T-helper 2 cell treated with Interferon-gamma antibody and Interleukin-4, amounts not matched to agents 100 ng/mL and 5 ng/mL, for 36 hours (primary cell): ENCODE results near the gene IFT81. TPM values are rescaled to one million over a fixed set of nuclear protein-coding genes. Genes with fewer than 3 reads are reported as not detected.

ENCODE experiments used
- intact Hi-C: fragments of 100-400 bp; cut with micrococcal nuclease; formaldehyde crosslinking; loops from one replicate; pipeline ENCODE4 v1.15.1; 2023
- total RNA-seq: library from RNA; stranded (reverse); gene quantifications from 2 replicates; pipeline ENCODE4 v1.2.3, GENCODE V29; 2022

Gene IFT81
- total RNA-seq, 1 donor from 2014 or later = 1.2 TPM

GRCh38 chr12:110149086-110149660 is 25.0 kb downstream of the IFT81 start:
- intact Hi-C loops = no loop called here

DNA sequence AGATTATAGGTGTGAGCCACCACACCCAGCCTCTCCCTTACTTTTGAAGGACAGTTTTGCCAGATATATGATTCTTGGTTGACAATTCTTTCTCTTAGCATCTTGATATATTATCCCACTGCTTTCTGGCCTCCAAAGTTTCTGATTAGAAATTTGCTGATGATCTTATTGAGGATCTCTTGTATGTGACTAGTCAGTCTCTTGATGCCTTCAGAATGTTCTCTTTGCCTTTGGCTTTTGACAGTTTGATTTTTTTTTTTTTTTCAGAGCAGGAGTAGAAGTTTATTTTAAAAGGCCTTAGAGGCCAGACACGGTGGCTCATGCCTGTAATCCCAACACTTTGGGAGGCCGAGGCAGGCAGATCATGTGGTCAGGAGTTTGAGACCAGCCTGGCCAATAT is 32.6 kb downstream of the IFT81 start:
- intact Hi-C loops = no loop called here

DNA sequence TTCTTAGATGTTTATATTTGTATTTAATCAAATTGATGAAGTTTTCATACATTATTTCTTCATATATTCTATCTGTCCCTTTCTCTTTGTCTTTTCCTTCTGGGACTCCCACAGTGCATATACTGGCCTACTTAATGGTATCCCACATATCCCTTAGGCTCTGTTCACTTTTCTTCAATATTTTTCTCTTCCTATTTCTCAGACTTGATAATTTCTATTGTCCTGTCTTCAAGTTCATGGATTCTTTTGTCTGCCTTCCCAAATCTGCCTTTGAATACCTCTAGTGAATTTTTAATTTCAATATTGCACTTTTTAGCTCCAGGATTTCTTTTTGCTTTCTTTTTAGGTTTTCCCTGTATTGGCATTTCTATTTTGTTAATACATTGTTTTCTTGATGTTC is 33.4 kb downstream of the IFT81 start:
- intact Hi-C loops = no loop called here

GRCh38 chr12:110159671-110160245 is 35.6 kb downstream of the IFT81 start:
- intact Hi-C loops = no loop called here

GRCh38 chr12:110165540-110166159 is 41.5 kb downstream of the IFT81 start:
- intact Hi-C loops = no loop called here

GRCh38 chr12:110168732-110169455 is 44.7 kb downstream of the IFT81 start:
- intact Hi-C loops = no loop called here

- intact Hi-C loops = no loop called here
Measured at GRCh38 chr12:110170535-110171185, 46.5 kb downstream of the IFT81 start.

DNA sequence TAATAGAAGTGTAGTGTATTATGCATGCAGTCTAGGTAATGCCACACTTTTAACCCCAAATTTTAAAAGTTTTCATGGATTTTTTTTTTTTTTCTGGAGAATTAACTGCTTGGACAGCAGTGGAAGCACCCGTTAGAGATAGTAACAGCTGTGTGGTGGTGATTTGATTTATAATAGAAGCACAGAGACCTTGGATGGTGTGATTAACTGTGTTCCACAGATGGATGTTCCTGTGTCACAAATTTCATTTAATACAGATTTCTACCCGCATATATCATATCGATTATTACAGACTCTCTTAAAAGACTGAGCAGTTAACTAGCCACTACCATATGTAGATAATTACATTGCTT is 47.0 kb downstream of the IFT81 start:
- intact Hi-C loops = no loop called here

GRCh38 chr12:110171636-110172035 is 47.5 kb downstream of the IFT81 start:
- intact Hi-C loops = no loop called here

GRCh38 chr12:110174373-110174996 is 50.3 kb downstream of the IFT81 start:
- intact Hi-C loops = no loop called here

GRCh38 chr12:110175201-110175600 is 51.0 kb downstream of the IFT81 start:
- intact Hi-C loops = no loop called here

GRCh38 chr12:110176745-110177144 is 52.6 kb downstream of the IFT81 start:
- intact Hi-C loops = no loop called here

DNA sequence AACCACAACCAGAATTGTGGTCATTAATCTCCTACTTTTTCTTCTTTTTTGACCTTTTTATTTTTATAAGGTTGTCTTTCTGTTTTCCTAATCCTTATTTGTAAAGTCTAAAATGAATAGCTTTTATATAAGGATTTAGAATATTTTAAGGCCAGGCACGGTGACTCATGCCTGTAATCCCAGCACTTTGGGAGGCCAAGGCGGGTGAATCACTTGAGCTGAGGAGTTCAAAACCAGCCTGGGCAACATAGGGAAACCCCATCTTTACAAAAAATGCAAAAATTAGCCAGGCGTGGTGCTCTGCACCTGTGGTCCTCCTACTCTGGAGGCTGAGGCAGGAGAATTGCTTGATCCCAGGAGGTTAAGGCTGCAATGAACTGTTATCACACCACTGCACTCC is 55.1 kb downstream of the IFT81 start:
- intact Hi-C loops = no loop called here

DNA sequence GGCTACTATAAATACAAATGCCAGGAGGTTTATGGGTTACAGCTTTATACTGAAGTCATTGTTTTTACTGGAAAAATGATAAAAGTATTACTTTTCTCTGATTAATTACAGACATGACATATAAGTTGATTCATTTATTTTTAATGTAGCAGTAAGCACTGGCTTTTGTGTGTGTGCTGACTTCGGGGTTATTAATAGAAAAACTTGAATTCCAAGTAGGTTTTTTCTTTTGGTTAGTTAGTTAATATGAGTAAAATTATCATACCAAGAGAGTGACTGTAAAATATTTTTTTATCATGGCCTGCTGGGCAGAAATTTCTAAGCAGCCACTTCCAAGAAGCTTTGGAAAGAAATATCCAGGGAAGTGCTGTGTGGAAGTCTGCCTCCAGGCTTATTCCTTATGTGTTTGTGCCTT is 56.4 kb downstream of the IFT81 start:
- intact Hi-C loops = no loop called here

GRCh38 chr12:110182281-110182680 is 58.1 kb downstream of the IFT81 start:
- intact Hi-C loops = no loop called here

- intact Hi-C loops = no loop called here
Measured at GRCh38 chr12:110183386-110183785, 59.2 kb downstream of the IFT81 start.

DNA sequence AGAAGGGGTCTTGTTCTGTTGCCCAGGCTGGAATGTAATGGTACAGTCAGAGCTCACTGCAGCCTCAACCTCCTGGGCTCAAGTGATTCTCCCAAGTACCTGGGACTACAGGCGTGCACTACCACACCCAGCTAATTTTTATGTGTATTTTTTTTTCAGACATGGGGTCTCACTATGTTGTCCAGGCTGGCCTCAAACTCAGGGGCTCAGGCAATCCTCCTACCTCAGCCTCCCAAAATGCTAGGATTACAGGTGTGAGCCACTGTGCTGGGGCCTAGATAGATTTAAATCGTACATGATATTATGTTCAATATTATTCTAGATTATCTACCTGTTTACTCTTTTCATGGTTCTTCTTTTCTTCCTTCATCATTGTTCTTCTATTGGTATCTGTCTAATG is 61.5 kb downstream of the IFT81 start:
- intact Hi-C loops = no loop called here

DNA sequence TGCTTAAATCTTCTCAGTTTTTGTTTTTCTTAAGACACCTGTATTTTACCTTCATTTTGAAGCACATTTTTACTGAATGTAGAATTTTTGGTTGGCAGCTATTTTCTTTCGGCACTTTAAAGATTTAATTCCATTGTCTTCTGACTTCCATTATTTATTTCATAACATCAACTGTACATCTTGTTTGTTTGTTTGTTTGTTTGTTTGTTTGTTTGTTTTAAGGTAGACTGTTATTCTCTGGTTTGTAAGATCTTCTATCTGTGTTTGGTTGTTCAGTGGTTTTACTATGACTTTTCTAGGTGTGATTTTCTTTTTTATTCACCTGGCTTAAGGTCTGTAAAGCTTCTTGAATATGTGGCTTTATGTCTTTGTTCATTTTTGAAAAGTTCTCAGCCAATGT is 61.9 kb downstream of the IFT81 start:
- intact Hi-C loops = no loop called here

DNA sequence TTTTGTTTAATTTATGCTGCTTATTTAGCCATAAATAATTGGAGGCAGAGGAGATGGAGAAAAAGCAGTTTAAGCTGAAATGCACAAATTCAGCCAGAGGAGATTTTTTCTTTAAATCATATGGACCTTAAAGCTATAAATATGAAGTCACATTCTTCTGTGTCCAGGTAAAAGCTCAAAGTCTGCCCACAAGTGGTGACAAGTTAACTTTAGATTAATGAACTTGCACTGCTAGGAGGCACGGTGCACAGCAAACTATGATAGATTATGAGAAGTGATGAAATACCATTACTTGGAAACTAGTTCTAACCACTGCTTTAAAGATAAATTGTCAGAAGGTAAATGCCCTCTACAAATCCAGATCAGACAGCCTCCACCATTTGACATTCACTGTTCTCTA is 69.0 kb downstream of the IFT81 start:
- intact Hi-C loops = no loop called here

GRCh38 chr12:110197003-110197402 is 72.8 kb downstream of the IFT81 start:
- intact Hi-C loops = no loop called here

DNA sequence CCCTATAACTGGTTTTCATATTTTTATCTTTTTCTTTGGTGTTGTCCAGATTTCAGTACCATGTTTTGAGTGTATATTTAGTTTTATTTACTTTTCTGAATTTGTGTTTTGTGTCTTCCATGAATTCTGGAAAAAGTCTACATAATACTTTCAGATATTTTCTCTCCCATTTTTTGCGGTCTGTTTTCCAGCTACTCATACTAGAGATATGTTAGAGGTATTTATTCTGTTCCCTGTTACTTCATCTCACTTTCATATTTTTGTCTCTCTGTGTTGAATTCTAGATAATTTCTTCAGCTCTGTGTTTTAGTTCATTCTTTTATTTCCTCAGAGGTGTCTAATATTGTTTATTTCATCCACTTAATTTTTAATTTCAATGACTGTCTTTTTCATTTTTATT is 74.2 kb downstream of the IFT81 start:
- intact Hi-C loops = no loop called here
